IMR-90 (cell line): ENCODE data around the gene CLK4. TPM values are rescaled to one million over a fixed set of nuclear protein-coding genes. Genes with fewer than 3 reads are reported as not detected.

Source experiments
- ATAC-seq: fragments of 200-7000 bp; cut with Tn5 transposase; 2 replicates; pipeline ENCODE4 v1.9.1; 2020; ENCODE audit warnings: low read depth, mild to moderate bottlenecking, moderate library complexity
- BruUV-seq: library from RNA; stranded (reverse); fragments of 400-500 nt; replicated peaks from 2 replicates; lab custom pipeline; 2021; lab: Mats Ljungman, UMichigan
- CTCF ChIA-PET: fragments of 300-600 bp; formaldehyde crosslinking; extraction: SDS; loops from one replicate; lab custom pipeline; 2021; ENCODE audit warnings: antibody characterized with exemption; lab: Yijun Ruan, JAX
- POLR2A ChIA-PET: fragments of 300-600 bp; sonication (Branson Sonifier 250); formaldehyde crosslinking; loops from one replicate; lab custom pipeline; 2022; ENCODE audit warnings: antibody characterized with exemption; ENCODE audit not compliant: unreplicated experiment; lab: Charles Lee
- DNase-seq: peaks from one replicate; pipeline ENCODE4 v3.0.0; 2013
- H2AFZ ChIP-seq: replicated peaks from 2 replicates; pipeline ENCODE3; 2013; ENCODE audit warnings: low read length, mild to moderate bottlenecking; ENCODE audit not compliant: poor library complexity
- H2AK5ac ChIP-seq: 2 replicates; pipeline ENCODE4 v1.6.1; 2013; ENCODE audit warnings: low read depth, low read length, inconsistent platforms
- H2AK9ac ChIP-seq: replicated peaks from 2 replicates; pipeline ENCODE3; 2013; ENCODE audit warnings: mild to moderate bottlenecking, low read depth, low read length, moderate library complexity; ENCODE audit not compliant: poor library complexity
- H2BK120ac ChIP-seq: 2 replicates; pipeline ENCODE4 v1.6.1; 2013; ENCODE audit warnings: low read depth, low read length, inconsistent platforms
- H2BK15ac ChIP-seq: 3 replicates; pipeline ENCODE4 v1.6.1; 2013; ENCODE audit warnings: low read depth, low read length, inconsistent platforms
- H2BK20ac ChIP-seq: 2 replicates; pipeline ENCODE4 v1.6.1; 2013; ENCODE audit warnings: low read depth, mild to moderate bottlenecking, inconsistent platforms, low read length, moderate library complexity
- H2BK5ac ChIP-seq: 2 replicates; pipeline ENCODE4 v1.6.1; 2013; ENCODE audit warnings: mild to moderate bottlenecking, low read depth, low read length, inconsistent platforms; ENCODE audit not compliant: poor library complexity, severe bottlenecking
- H3K14ac ChIP-seq: replicated peaks from 2 replicates; pipeline ENCODE4 v1.6.1; 2013; ENCODE audit warnings: low read depth, low read length, inconsistent platforms
- H3K18ac ChIP-seq: 2 replicates; pipeline ENCODE4 v1.6.1; 2013; ENCODE audit warnings: low read depth, low read length, control low read depth
- H3K23ac ChIP-seq: 2 replicates; pipeline ENCODE4 v1.6.1; 2013; ENCODE audit warnings: low read depth, low read length, inconsistent platforms
- H3K27ac ChIP-seq: 2 replicates; pipeline ENCODE4 v1.5.1; 2013; ENCODE audit warnings: mild to moderate bottlenecking, control low read depth, low read length; ENCODE audit not compliant: insufficient read depth
- H3K27me3 ChIP-seq: 2 replicates; pipeline ENCODE4 v1.6.1; 2013; ENCODE audit warnings: low read length; ENCODE audit not compliant: control insufficient read depth, insufficient read depth
- H3K36me3 ChIP-seq: 2 replicates; pipeline ENCODE4 v1.6.1; 2013; ENCODE audit warnings: low read length, mixed read lengths; ENCODE audit not compliant: control insufficient read depth, insufficient read depth
- H3K4ac ChIP-seq: 2 replicates; pipeline ENCODE4 v1.6.1; 2013; ENCODE audit warnings: low read depth, low read length, inconsistent platforms
- H3K4me1 ChIP-seq: 2 replicates; pipeline ENCODE4 v1.6.1; 2013; ENCODE audit warnings: low read length, mixed read lengths; ENCODE audit not compliant: control insufficient read depth, insufficient read depth
- H3K4me2 ChIP-seq: 2 replicates; pipeline ENCODE4 v1.6.1; 2013; ENCODE audit warnings: low read depth, mild to moderate bottlenecking, control low read depth, low read length, moderate library complexity
- H3K4me3 ChIP-seq: 2 replicates; pipeline ENCODE4 v1.5.1; 2013; ENCODE audit warnings: low read depth, mild to moderate bottlenecking, control low read depth, low read length, moderate library complexity; ENCODE audit not compliant: insufficient read depth
- H3K56ac ChIP-seq: 2 replicates; pipeline ENCODE4 v1.6.1; 2013; ENCODE audit warnings: low read length, inconsistent platforms; ENCODE audit not compliant: insufficient read depth; ENCODE audit errors: extremely low read depth
- H3K79me1 ChIP-seq, 2 experiments: 2 replicates each; pipeline ENCODE4 v1.6.1; 2013; ENCODE audit warnings: low read length in 2 of 2, inconsistent platforms in 1 of 2, low read depth in 1 of 2
- H3K9ac ChIP-seq: 2 replicates; pipeline ENCODE4 v1.6.1; 2013; ENCODE audit warnings: low read depth, low read length, control low read depth
- H3K9me1 ChIP-seq: 2 replicates; pipeline ENCODE4 v1.6.1; 2013; ENCODE audit warnings: low read length, inconsistent platforms; ENCODE audit not compliant: insufficient read depth
- H3K9me3 ChIP-seq: 2 replicates; pipeline ENCODE4 v1.6.1; 2013; ENCODE audit warnings: low read length; ENCODE audit not compliant: control insufficient read depth, insufficient read depth
- H4K20me1 ChIP-seq: 2 replicates; pipeline ENCODE4 v1.6.1; 2013; ENCODE audit warnings: low read length, inconsistent platforms; ENCODE audit not compliant: insufficient read depth
- H4K5ac ChIP-seq: 2 replicates; pipeline ENCODE4 v1.6.1; 2013; ENCODE audit warnings: mild to moderate bottlenecking, low read depth, low read length, control low read depth
- H4K8ac ChIP-seq, 2 experiments: 2 replicates each; pipeline ENCODE4 v1.6.1; 2013; ENCODE audit warnings: low read depth in 2 of 2, low read length in 2 of 2, control low read depth in 1 of 2, inconsistent platforms in 1 of 2
- H4K91ac ChIP-seq: 2 replicates; pipeline ENCODE4 v1.6.1; 2013; ENCODE audit warnings: low read depth, low read length, inconsistent platforms; ENCODE audit not compliant: insufficient read depth
- BHLHE40 ChIP-seq: fragments of 150-350 bp; IDR thresholded peaks from 2 replicates; pipeline ENCODE4 v1.6.1; 2016; ENCODE audit warnings: mild to moderate bottlenecking, low read depth, low read length
- CEBPB ChIP-seq: IDR thresholded peaks from 2 replicates; pipeline ENCODE4 v1.6.1; 2012; ENCODE audit warnings: low read depth, low read length, improper control_type of control experiment
- CHD1 ChIP-seq: IDR thresholded peaks from 2 replicates; pipeline ENCODE4 v1.6.1; 2012; ENCODE audit warnings: low read depth, low read length, improper control_type of control experiment
- FOS ChIP-seq: fragments of 150-350 bp; IDR thresholded peaks from 2 replicates; pipeline ENCODE4 v1.6.1; 2016; ENCODE audit warnings: low read depth, low read length
- MAFK ChIP-seq: IDR thresholded peaks from 2 replicates; pipeline ENCODE4 v1.6.1; 2012; ENCODE audit warnings: low read depth, low read length, improper control_type of control experiment
- MAZ ChIP-seq: IDR thresholded peaks from 2 replicates; pipeline ENCODE4 v1.6.1; 2012; ENCODE audit warnings: low read depth, mild to moderate bottlenecking, low read length, improper control_type of control experiment, moderate library complexity, borderline replicate concordance
- MXI1 ChIP-seq: IDR thresholded peaks from 2 replicates; pipeline ENCODE4 v1.6.1; 2012; ENCODE audit warnings: low read depth, mild to moderate bottlenecking, low read length, moderate library complexity, borderline replicate concordance
- NFE2L2 ChIP-seq: fragments of 150-350 bp; IDR thresholded peaks from 2 replicates; pipeline ENCODE4 v1.6.1; 2016; ENCODE audit warnings: low read depth, mild to moderate bottlenecking, low read length
- POLR2A ChIP-seq: IDR thresholded peaks from 2 replicates; pipeline ENCODE4 v1.6.1; 2012; ENCODE audit warnings: mild to moderate bottlenecking, low read depth, low read length
- RAD21 ChIP-seq: IDR thresholded peaks from 2 replicates; pipeline ENCODE4 v1.6.1; 2012; ENCODE audit warnings: low read length, improper control_type of control experiment
- RFX5 ChIP-seq: IDR thresholded peaks from 2 replicates; pipeline ENCODE4 v1.8.0; 2012; ENCODE audit warnings: low read depth, mild to moderate bottlenecking, low read length, moderate library complexity
- SMC3 ChIP-seq: fragments of 150-350 bp; IDR thresholded peaks from 2 replicates; pipeline ENCODE4 v1.6.1; 2016; ENCODE audit warnings: low read depth, mild to moderate bottlenecking, antibody characterized with exemption, low read length, moderate library complexity
- WGBS, 2 experiments: methylation state at CpG; one replicate each; pipeline versions ENCODE4 v1.1.5 to v1.1.7; 2013; ENCODE audit warnings: missing lambda C conversion rate in 2 of 2; ENCODE audit not compliant: insufficient read length in 1 of 2; ENCODE audit errors: extremely low coverage in 2 of 2; 5-methylcytosine and 5-hydroxymethylcytosine counted together
- dilution Hi-C: fragments of 300-500 bp; cut with HindIII; formaldehyde crosslinking; loops from one replicate; pipeline ENCODE4 v1.14.3; 2018; ENCODE audit warnings: low sequenced_read_pairs; ENCODE audit not compliant: unreplicated experiment
- in situ Hi-C: fragments of 300-500 bp; cut with MboI; formaldehyde crosslinking; loops from 3 replicates; pipeline ENCODE4 v1.14.3; 2019; ENCODE audit warnings: low sequenced_read_pairs, inconsistent platforms, mixed read lengths
- intact Hi-C: fragments of 100-400 bp; cut with micrococcal nuclease; formaldehyde crosslinking; loops from 2 replicates; pipeline ENCODE4 v1.10.0; 2022
- polyA plus RNA-seq, 3 experiments: library from polyadenylated mRNA; depleted of rRNA; stranded (reverse); fragments of >200 nt; gene quantifications; 2 replicates each; pipeline ENCODE4 v1.2.3, GENCODE V29; 2012; ENCODE audit warnings: low replicate concordance in 1 of 3
- total RNA-seq: library from RNA; depleted of rRNA; stranded (reverse); fragments of >200 nt; gene quantifications from 2 replicates; pipeline ENCODE4 v1.2.3, GENCODE V29; 2012
- TF ChIP-seq, protein P1 (sequence below): conservative IDR thresholded peaks from 2 replicates; pipeline ENCODE4 v1.5.1; 2012; ENCODE audit warnings: mild to moderate bottlenecking, low read depth, low read length, improper control_type of control experiment
- TF ChIP-seq, protein P2 (sequence below): fragments of 150-350 bp; IDR thresholded peaks from 2 replicates; pipeline ENCODE4 v1.6.1; 2017; ENCODE audit warnings: mild to moderate bottlenecking, antibody characterized with exemption, low read length, low read depth
- TF ChIP-seq, protein P3 (sequence below): fragments of 150-350 bp; IDR thresholded peaks from 2 replicates; pipeline ENCODE4 v1.6.1; 2016; ENCODE audit warnings: low read depth, mild to moderate bottlenecking, low read length, moderate library complexity, borderline replicate concordance

The CLK4 gene
- total and polyA plus RNA-seq, 2 of the 4 experiments (the other 2 are of a cell fraction), result 8.2 to 11.9 TPM

DNA sequence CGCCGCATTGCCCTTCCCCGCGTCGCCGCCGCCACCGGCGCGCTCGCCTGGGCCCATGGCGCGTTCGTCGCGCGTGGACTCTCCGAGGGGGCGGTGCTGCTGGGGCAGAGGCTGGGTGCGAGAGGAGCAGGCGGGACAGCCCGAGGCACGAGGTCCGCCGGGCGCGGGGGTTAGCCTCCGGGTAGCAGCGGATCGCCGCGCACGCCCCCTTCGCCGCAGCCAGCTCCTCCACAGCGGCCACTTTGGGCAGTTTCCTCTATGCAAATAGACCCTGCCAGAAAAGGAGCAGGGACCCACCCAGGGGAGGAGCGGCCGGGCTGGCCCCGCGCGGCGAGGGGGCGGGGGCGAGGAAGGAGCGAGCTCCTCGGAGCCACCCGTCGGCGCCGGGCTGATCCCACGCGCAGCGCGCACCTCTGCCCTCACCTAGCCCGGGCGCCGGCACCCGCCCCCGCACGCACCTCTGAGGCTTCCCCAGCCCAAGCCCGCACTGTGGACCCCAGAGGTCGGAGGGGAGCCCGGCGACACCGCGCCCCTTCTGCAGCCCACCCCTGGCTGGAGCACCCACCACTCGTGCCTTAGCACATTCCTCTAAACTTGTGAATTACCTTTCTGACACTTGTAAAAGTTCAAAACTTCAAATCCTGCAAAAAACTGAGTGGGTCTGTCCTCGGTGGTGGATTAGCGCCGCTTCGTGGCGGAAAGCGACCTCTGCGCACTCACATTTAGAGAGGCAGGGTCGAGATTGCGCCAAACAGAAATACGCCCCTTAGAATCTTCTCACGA is 36.5 kb downstream of the CLK4 start, which contains the start of gene COL23A1:
TSS of gene COL23A1 (minus strand) at position 253 of the 783 bp plus-strand sequence.
- POLR2A ChIA-PET, result no interaction called here
- peak; percentile 83 for ATAC-seq
- TF ChIP-seq BHLHE40 (no peak), POLR2A (no peak), NFE2L2 (no peak), MXI1 (no peak), MAFK (no peak), SMC3 (peak; percentile 42; the same call in 1 of the 2 replicates), CHD1 (no peak), RAD21 (peak; percentile 55), CEBPB (no peak), RFX5 (no peak), MAZ (peak; percentile 46; the same call in 1 of the 2 replicates), FOS (no peak)
- TF ChIP-seq, protein P1, sequence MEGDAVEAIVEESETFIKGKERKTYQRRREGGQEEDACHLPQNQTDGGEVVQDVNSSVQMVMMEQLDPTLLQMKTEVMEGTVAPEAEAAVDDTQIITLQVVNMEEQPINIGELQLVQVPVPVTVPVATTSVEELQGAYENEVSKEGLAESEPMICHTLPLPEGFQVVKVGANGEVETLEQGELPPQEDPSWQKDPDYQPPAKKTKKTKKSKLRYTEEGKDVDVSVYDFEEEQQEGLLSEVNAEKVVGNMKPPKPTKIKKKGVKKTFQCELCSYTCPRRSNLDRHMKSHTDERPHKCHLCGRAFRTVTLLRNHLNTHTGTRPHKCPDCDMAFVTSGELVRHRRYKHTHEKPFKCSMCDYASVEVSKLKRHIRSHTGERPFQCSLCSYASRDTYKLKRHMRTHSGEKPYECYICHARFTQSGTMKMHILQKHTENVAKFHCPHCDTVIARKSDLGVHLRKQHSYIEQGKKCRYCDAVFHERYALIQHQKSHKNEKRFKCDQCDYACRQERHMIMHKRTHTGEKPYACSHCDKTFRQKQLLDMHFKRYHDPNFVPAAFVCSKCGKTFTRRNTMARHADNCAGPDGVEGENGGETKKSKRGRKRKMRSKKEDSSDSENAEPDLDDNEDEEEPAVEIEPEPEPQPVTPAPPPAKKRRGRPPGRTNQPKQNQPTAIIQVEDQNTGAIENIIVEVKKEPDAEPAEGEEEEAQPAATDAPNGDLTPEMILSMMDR, result peak; percentile 61
- TF ChIP-seq, protein P2, sequence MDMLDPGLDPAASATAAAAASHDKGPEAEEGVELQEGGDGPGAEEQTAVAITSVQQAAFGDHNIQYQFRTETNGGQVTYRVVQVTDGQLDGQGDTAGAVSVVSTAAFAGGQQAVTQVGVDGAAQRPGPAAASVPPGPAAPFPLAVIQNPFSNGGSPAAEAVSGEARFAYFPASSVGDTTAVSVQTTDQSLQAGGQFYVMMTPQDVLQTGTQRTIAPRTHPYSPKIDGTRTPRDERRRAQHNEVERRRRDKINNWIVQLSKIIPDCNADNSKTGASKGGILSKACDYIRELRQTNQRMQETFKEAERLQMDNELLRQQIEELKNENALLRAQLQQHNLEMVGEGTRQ, result no peak
- TF ChIP-seq, protein P3, sequence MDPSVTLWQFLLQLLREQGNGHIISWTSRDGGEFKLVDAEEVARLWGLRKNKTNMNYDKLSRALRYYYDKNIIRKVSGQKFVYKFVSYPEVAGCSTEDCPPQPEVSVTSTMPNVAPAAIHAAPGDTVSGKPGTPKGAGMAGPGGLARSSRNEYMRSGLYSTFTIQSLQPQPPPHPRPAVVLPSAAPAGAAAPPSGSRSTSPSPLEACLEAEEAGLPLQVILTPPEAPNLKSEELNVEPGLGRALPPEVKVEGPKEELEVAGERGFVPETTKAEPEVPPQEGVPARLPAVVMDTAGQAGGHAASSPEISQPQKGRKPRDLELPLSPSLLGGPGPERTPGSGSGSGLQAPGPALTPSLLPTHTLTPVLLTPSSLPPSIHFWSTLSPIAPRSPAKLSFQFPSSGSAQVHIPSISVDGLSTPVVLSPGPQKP, result no peak

More for the DNA sequence above, 36.5 kb downstream of the CLK4 start, which contains the start of gene COL23A1:
- Histone ChIP-seq H4K8ac (no peak within 1 kb of the TSS), H3K23ac (no peak within 1 kb of the TSS), H2BK20ac (no peak within 1 kb of the TSS), H3K9me1 (no peaks in the 10 kb centered on the region), H3K36me3 (no peaks in the 10 kb centered on the region), H4K91ac (no peak within 1 kb of the TSS), H2AFZ (peak within 1 kb of the TSS; percentile 84), H3K27me3 (peaks cover 28% of the 10 kb centered on the region), H4K20me1 (no peaks in the 10 kb centered on the region), H2AK5ac (no peak within 1 kb of the TSS), H3K4me2 (peak within 1 kb of the TSS; percentile 64), H4K5ac (no peak within 1 kb of the TSS), H2BK5ac (no peak within 1 kb of the TSS), H3K14ac (no peak within 1 kb of the TSS), H3K9ac (no peak within 1 kb of the TSS), H3K27ac (no peak within 1 kb of the TSS), H3K9me3 (peaks cover 5% of the 10 kb centered on the region; the same call in 1 of the 2 replicates), H3K18ac (no peak within 1 kb of the TSS), H2AK9ac (no peak within 1 kb of the TSS), H2BK15ac (no peak within 1 kb of the TSS), H2BK120ac (no peak within 1 kb of the TSS), H3K79me1 (no peaks in the 10 kb centered on the region), H3K4ac (no peak within 1 kb of the TSS), H3K4me3 (peak within 1 kb of the TSS; percentile 46), H3K4me1 (no peaks in the 10 kb centered on the region), H3K56ac (no peak within 1 kb of the TSS)
- DNase-seq, result peak; percentile 43
- in situ Hi-C loops, result no loop called here
- CTCF ChIA-PET, result interaction anchor here (1.1 kb wide), 2 partner anchors 14 to 33 kb away, joined by 3 read pairs; no protein-coding TSS in a partner anchor
- dilution Hi-C loops, result no loop called here
- WGBS, 2 experiments, result 3% methylated on average over 29 of the region's 78 CpGs; no CpG with 5 or more reads in 1 of the 2 experiments
- no TSS peak for BruUV-seq
- intact Hi-C loops, result loop anchor here (1.0 kb wide), 2 partner anchors 306 to 310 kb away; no protein-coding TSS in a partner anchor
